LNCaP clone FGC (cell line): ENCODE results near the gene ODAM.

Experiments
- DNase-seq: peaks from one replicate; pipeline ENCODE4 v3.0.0-alpha.2; 2011; ENCODE audit warnings: low read depth
- H3K4me3 ChIP-seq: 2 replicates; pipeline ENCODE4 v1.5.1; 2011; ENCODE audit warnings: mild to moderate bottlenecking, low read depth, low read length, control low read depth
- CTCF ChIP-seq: IDR thresholded peaks from 2 replicates; pipeline ENCODE4 v1.5.1; 2012; ENCODE audit warnings: mild to moderate bottlenecking; ENCODE audit not compliant: control insufficient read depth, insufficient read depth; ENCODE audit errors: extremely low read depth

Gene ODAM

DNA sequence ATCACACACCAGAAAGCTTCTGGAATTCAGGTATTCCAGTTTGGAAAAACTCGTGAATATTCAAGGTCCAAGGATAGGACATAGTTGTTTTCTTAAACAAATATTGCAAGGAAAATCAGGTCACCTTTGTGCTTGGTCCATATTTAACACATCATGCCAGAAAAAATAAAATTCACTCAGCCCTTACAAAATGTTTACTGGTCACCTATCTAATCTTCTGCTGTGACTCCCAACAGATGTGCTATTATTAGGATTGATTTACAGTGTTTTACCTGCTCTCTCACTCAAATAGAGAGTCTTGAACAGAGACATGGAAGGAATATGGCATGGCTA is 56.4 kb downstream of the ODAM start:
- TF ChIP-seq CTCF: no peak
- H3K4me3 ChIP-seq: no peak overlapping the region
- no peak for DNase-seq
